CD4-positive, alpha-beta T cell treated with Interleukin-15 for 4 hours (primary cell): ENCODE results near the gene DCDC1.
"Not testable (repeated sequence)": the region's sequence is repeated elsewhere in the genome, so short reads cannot be mapped to it uniquely, and the experiment has no call there.

Experiments used
- DNase-seq: peaks from one replicate; pipeline ENCODE4 v3.0.0-alpha.2; 2020; ENCODE audit warnings: low spot score

The DCDC1 gene

GRCh38 chr11:30985536-30985935 is 384.0 kb downstream of the DCDC1 start:
- DNase-seq = no peak

GRCh38 chr11:30984827-30985226 is 384.7 kb downstream of the DCDC1 start:
- DNase-seq = no peak

DNA sequence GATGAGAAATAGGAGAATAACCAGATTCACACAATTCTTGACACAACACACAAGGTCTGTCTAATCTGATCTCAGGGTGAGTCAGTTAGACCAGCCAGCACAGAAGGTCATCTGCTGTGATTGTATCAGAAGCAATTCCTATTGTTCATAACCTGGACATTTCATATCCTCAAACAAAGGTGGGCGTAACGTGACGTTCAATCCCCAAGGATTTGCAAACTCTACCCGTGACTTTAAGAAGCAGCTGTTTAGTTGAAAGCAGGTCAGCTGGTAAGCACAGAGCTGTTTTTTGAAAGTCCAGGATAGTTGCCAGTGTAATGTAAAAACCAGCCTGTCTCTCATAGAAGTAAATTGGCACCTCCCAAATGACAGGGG is 385.1 kb downstream of the DCDC1 start:
- DNase-seq = no peak

GRCh38 chr11:30983776-30984441 is 385.6 kb downstream of the DCDC1 start:
- no peak for DNase-seq

DNA sequence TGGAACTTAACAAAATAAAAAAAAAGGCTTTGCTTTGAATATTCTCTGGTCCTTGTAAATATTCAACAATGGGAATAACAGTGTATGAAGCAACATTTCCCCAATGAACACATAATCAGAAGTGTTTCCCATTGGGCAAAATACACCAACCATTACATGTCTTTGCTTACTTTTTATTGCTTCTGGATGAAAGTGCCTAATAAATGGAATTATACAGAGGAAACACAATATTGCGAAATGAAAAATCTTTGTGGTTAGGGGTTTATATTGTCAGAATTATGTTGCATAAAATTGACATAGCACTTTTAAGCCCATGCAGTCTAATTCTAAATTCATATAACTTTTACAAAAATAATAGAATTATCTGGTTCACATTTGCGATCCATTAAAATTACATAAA is 386.4 kb downstream of the DCDC1 start:
- DNase-seq = no peak

DNA sequence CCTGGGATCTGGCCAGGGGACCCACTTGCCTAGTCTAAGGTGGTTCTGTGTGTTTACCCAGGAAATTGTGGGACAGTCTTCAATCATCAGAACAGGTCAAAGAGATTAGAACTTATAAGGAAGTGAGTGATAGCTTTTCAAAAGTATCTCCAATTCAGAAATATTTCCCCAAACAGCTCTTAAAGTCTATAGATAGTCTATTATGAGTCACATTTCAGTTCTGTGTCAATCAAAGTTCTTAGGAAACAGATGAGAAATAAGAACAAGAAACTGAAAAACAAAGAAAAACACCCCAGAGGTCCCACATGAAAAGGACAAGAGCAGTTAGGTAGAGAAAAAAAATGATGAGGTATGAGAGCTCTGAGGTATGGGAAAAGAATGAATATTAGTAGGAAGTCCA is 402.0 kb downstream of the DCDC1 start:
- DNase-seq = no peak

DNA sequence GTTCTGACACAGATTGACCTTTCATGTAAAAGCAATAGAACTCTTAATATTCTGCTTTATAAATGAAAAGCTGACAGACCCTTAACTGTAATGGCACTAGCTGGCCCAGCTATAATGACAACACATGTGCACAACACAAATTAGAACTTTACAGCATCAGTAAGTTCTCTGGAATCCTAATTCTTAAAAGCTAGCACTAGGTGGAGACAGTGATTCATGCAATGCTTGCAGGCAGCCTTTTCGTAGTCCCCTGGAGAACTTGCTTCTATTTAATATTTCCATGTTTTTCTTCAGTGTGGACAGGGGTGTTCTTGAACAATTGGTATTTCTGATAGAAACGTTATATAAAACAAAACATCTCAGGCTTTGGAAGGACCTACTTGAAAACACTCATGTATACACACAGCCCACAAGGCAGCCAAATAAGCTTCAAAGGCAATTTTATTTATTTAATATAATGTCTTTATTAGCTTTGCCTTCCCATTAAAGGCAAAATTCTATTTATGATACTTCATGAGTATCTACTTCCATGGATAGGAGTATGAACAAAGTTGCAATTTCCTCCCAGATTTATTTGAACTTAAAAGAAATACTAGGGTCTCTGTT is 409.0 kb downstream of the DCDC1 start:
- no peak for DNase-seq

GRCh38 chr11:30956751-30957150 is 412.8 kb downstream of the DCDC1 start:
- no peak for DNase-seq

- no peak for DNase-seq
Observed at GRCh38 chr11:30949838-30950237, 419.7 kb downstream of the DCDC1 start.

DNA sequence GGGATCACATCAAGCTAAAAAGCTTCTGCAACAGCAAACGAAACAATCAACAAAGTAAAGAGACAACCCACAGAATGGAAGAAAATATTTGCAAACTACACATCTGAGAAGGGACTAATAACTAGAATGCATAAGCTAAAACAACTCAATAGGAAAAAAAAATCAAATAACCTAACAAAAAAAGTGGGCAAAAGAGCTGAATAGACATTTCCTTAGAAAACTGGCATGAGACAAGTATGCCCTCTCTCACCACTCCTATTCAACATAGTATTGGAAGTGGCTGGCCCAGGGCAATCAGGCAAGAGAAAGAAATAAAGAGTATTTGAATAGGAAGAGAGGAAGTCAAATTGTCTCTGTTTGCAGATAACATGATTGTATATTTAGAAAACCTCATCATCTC is 421.8 kb downstream of the DCDC1 start:
- DNase-seq = not testable (repeated sequence)

DNA sequence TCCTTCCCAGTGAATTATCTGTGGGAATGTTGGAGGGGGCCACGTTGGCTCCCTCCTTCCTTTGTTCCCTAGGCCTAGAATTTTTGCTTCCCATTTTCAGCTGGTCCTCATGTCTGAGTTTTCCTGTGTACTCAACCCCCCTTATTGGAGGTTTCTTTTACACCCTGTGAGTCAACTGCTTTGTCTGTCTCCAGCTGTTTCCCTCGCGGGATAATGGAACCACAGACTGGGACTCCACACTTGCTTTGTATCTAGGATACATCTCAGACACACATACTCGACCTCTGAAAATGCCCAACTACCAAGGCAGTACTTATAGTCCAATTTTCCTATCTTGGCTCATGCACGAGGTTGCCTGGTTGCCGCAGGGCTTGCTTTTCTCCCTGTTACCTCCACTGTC is 430.7 kb downstream of the DCDC1 start:
- DNase-seq = no peak

GRCh38 chr11:30938171-30938570 is 431.4 kb downstream of the DCDC1 start:
- no peak for DNase-seq

- DNase-seq = no peak
Observed at GRCh38 chr11:30936491-30936890, 433.0 kb downstream of the DCDC1 start.

DNA sequence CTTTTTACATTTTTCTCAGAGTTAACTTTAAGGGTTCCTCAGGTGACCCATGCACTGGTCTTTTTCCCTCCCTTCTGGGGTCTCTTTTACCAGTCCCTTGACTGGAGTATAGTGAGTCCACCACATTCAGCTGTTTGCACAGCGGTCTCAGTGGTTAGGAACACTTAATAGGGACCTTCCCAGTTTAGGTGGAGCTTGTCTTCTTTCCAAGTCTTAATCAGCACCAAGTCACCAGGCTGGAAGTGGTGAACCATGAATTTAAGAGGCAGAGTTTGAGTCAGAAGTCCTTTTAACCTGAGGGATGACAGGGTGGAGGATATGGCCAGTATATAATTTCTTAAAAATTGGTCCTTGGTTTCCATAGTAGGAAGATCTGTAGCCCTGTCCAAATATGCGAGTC is 433.7 kb downstream of the DCDC1 start:
- no peak for DNase-seq

- DNase-seq = no peak
Observed at GRCh38 chr11:30926130-30926529, 443.4 kb downstream of the DCDC1 start.

DNA sequence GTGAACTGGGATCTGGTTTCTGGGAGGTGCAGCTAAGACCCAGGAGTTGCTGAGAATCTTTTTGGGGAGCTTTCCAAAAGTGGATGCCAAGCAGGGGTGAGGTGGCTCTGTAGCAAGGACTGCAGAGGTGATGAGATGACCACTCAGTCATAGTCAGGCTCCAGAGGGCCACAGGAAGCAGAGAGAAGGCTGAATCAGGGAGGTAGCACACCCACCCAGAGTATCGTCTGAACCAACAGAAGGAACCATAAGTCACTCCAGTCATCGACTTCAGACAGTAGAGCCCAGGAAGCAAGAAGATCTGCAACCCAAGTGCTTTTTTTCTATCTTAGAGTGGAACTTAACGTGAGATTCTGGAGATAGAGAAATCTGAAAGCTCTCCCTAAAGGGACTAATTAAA is 447.7 kb downstream of the DCDC1 start:
- no peak for DNase-seq

DNA sequence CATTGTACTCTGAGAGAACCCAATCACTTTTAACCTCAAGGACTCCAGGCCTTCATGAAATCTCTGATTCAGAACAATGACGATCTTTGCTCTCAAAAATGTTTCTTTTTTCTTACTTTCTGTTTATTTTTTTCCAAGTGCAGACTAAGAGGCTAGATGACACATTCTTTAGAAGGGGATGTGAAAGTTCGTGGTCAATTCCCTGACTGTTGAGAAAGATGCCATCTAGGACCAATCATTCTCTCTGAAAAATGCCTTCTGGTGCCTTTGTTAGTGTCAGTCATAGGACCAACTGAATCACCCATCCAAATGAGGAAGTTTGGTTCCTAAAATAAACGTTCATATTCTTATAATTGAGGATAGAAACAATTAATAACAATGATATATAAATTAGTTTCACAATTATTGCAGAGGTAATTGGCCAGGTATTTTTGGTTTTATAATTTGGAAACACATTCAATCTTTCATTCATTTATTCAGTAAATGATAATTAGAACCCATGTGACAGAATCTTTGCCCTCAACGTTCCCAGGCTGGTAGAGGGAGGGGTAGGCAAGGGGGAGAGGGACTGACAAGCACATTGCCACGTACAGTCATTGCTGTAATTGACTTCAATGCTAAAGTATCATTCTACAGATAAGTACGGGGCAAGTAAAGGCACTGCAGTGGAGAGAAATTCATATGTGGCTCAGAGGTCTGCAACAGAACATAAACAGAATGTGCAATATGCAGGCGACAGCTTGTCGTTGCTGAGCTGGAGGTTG is 450.0 kb downstream of the DCDC1 start:
- DNase-seq = no peak

GRCh38 chr11:30917859-30918478 is 451.6 kb downstream of the DCDC1 start:
- peak; percentile 11 for DNase-seq

- DNase-seq = no peak
Observed at GRCh38 chr11:30917266-30917665, 452.3 kb downstream of the DCDC1 start.

GRCh38 chr11:30916764-30917163 is 452.8 kb downstream of the DCDC1 start:
- DNase-seq = no peak

DNA sequence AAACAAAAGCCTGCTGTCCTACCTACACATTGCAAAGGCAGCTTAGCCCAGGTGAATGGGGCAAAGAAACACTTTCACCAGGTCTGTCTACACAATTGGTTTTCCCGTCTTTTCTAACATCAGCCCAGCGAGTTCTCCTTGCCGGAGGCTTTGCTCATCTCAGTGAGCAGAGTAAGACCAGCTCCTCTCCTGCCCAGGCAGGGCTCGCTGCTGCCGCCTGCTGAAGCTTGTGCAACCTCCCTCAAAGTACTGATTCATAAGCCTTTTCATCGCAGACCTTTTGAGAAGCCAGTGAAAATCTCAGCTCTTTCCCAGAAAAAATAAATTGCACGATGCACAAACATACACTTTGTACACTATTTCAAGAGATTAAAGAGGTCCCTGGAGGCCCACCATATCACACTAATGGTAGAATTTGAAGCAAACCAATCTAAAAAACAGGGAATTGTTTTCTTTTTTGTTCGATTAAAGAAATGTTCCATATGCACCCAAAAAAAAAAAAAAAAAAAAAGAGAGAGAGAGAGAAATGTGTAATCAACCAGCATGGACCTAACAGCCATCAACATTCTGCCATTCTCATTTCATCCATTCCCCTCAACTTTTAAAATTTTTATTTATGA is 455.3 kb downstream of the DCDC1 start:
- DNase-seq = no peak

DNA sequence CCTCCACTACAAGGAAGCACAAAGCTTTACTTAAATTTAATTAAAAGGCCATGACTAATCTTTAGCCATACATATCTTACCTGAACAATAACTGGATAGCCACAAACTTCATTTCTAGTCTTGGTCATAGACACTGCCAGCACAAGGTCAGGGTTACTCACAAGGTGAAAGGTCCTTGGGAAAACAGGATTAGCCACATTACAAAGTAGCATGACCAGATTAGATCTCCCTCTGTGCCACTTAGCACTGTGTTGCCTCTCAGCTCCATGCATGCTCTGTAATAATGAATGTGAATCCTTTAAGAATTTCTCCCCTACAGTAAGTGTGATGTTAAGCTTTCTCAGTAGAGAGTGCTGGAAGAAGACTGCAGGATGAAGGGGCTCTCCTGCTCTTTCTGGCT is 458.3 kb downstream of the DCDC1 start:
- DNase-seq = no peak

- no peak for DNase-seq
Observed at GRCh38 chr11:30908857-30909256, 460.7 kb downstream of the DCDC1 start.
